GM18498 (cell line): Measurements from ENCODE around the gene AKT3.

Source experiments
- ATAC-seq: cut with Tn5 transposase; IDR thresholded peaks from one replicate; pipeline ENCODE4 v1.9.1; 2021; ENCODE audit warnings: mild to moderate bottlenecking, moderate library complexity; ENCODE audit not compliant: unreplicated experiment

The AKT3 gene

GRCh38 chr1:243525085-243525487 lies 325.0 kb downstream of the AKT3 start:
- ATAC-seq = no peak

GRCh38 chr1:243523766-243524165 lies 326.3 kb downstream of the AKT3 start:
- ATAC-seq = no peak

GRCh38 chr1:243520831-243521230 lies 329.2 kb downstream of the AKT3 start:
- ATAC-seq = no peak

- ATAC-seq = no peak
Observed at GRCh38 chr1:243514927-243515326, 335.1 kb downstream of the AKT3 start.

- no peak for ATAC-seq
Observed at GRCh38 chr1:243513726-243514491, 336.1 kb downstream of the AKT3 start.

DNA sequence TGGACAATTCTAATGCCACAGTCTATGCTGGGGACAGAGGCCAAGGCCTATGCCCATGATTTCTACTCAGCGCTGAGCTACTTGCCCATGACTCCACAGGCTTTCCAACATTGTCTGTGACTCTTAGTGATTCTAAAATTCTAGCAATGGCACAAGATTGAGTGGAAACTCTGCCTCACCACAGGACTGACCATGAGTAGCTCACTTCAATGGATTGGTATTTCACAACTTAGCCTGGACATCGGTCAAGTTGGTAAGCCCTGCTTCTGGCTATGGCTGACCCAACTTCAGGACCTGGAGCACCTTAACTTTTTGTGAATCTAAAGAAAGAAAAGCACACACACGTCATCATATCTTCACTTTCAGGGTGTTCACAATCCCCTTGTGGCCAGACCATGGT lies 339.1 kb downstream of the AKT3 start:
- no peak for ATAC-seq

GRCh38 chr1:243508943-243509342 lies 341.1 kb downstream of the AKT3 start:
- no peak for ATAC-seq

DNA sequence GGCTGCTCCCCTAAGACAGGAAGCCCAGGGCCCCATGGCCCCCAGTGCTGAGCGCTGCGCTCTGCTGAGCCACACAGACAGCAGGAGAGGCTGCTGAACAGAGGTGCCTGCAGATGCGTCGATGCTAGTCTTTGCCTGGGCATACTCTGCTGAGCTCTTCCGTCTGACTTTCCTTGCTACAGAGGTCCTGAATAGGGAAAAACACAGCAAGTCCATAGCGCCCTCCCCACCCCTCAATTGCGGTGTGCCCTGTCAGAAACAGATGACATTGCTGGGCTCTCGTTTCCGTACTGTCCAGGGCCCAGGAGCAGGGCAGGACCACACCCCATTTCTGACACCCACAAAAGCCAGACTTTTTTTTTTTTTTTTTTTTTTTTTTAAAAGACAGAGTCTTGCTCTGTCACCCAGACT lies 341.7 kb downstream of the AKT3 start:
- ATAC-seq = peak; percentile 82

DNA sequence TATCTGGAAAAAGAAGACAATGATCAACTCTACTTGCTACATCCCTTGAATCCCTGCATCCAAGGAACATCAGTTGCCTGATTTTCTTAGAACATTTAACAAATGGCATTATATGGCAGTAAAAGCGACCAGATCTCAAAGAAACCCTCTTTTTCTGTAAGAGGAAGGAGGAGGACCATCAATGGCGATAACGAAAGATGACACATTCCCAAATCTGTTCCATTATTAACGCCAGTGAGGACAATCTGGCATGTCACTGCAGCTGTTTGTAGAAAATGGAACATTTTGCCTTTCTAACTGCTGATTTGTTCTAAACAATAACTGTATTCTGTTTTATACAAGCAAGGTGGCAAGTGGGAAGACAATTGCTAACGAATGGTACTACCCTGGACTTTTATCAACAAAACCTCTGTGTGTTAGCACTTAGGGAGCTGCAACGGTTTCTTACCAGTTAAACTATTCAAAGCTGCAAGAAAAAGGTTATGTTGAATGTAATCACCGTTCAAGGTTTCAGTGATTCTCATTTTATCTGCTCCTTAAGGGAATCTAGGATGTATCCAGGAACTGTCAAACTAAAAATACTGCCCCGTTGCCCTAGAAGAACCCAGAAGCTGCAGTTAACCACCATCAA lies 342.3 kb downstream of the AKT3 start:
- ATAC-seq = peak; percentile 2

DNA sequence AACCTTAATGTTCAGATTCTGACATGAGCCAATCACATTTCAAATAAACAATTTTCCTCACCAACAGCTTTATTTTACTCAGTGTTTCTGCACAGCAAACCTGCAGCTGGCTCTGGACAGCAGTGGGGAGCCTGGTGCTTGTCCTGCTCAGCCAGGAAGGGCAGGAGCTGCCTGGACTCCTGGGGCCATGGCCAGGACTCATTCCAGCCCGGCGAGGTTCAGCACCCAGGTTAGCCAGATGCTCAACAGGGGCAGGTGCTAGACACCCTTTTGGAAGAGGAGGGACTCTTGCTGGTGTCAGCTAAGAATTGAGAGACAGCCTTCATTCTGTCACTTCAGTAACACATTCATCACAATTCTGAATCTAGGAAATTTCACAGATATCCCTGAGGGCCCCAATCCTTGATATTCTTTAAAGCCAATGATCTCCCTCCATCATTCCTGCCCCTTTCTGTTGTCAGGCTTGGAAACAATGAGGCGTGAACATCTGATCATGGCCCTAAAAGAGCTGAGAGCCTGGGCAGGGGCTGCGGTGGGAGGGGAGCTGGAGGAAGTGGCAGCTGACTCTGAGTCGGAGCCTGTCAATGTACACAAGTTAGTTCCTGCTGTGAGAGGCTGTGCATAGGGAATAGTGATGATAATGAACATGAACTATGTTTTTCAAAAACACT lies 342.9 kb downstream of the AKT3 start:
- ATAC-seq = no peak

DNA sequence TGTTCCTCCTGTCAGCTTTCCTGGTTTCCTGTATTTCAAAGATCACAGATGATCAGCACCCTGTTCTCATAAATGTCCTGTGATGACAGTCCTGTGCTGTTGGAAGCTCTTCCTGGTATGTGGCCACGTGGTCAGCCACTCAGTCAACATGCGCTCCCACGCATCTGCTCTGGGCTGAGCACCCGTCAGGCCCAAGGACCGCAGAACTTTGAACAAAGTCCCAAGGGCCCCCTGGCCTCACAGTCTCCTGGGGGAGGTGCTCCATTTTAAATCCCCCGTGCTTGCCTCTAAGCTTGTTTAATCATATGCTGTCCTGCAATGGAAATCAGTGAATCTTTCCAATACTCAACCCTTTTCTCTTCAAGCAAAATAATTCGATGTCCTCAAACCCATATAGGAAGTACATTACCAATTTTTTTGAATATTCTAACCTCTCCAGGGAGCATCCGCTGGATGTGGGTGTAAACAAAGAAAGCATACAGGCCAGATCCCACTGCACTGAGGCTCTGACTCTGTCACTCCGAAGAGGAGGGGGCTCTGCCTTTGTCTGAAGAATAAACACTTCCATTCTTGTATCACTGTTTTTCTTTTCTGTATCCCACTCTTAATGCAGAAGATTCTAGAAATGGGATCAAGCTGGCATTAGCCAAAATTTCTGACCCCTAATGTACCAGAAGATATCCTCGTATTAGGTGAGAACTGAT lies 343.9 kb downstream of the AKT3 start:
- ATAC-seq = peak; percentile 41

GRCh38 chr1:243503155-243503554 lies 346.9 kb downstream of the AKT3 start:
- ATAC-seq = no peak

GRCh38 chr1:243501002-243501401 lies 349.0 kb downstream of the AKT3 start:
- no peak for ATAC-seq

- no peak for ATAC-seq
Observed at GRCh38 chr1:243500512-243500911, 349.5 kb downstream of the AKT3 start.

DNA sequence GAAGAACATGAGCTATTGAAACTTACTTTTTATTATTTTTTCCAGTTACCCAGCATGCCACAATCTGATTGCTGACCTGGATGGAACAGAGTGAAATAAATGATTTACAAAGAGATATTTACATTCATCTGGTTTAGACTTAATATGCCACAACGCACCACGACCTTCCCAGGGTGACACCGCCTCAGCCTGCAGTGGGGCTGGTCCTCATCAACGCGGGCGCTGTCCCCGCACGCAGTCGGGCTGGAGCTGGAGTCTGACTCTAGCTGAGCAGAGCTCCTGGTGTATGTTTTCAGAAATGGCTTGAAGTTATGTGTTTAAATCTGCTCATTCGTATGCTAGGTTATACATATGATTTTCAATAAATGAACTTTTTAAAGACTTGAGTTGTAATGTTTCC lies 350.3 kb downstream of the AKT3 start:
- ATAC-seq = no peak

- ATAC-seq = no peak
Observed at GRCh38 chr1:243499248-243499647, 350.8 kb downstream of the AKT3 start.

DNA sequence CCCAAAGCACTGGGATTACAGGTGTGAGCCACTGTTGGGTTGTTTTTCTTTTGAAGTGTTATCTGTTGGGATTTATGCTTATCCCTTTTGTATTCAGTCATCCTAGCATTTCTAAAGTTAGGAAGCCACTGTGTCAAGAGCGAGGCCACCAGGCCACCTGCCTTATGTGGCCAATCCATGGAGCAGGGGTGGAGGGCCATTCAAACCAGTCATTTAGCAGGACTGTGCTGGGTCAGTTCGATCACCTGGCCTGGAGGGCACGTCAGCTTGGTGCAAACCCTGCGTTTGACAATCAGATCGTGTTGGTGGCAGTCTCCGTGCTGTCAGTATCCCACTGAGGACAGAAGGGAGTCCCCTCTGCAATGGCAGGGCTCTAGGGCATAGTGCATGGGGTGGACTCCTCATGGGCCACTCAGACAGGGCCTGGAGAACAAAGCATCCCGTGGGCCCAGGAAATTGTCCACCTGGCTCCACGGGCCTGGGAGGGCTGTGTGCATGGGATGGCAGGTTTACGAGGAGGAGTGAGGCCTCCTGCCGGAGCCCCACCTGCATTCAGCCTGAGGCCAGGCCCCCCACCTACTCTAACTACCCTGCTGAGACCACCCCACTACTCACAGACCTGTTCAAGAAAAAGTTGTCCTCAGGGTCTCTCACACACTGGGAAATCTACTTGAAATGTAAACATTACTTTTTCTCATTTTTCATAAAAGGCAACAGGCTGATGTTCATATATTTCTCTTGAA lies 351.9 kb downstream of the AKT3 start:
- no peak for ATAC-seq

GRCh38 chr1:243496806-243497205 lies 353.2 kb downstream of the AKT3 start:
- no peak for ATAC-seq

DNA sequence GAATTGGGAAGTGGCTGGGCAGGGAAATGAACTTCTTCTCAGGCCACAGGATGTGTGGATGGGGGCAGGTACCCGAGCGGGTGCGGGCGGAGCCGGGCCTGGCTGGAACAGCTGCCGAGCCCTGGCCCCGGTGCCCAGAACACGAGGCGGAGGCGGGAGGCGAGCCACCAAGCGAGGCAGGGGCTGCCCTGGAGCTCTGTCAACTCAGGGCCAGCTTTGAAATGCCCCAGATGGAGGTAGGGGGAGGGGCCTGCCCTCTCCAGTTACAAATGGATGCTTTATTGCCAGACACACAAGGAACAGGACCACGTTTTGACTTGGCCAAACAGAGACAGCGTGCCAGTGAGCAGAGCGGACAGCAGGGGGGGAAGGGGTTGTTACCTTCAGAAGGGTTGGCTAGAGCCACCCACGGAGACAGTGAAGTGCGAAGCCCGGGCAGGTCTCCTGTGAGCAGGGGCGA lies 353.8 kb downstream of the AKT3 start:
- no peak for ATAC-seq

DNA sequence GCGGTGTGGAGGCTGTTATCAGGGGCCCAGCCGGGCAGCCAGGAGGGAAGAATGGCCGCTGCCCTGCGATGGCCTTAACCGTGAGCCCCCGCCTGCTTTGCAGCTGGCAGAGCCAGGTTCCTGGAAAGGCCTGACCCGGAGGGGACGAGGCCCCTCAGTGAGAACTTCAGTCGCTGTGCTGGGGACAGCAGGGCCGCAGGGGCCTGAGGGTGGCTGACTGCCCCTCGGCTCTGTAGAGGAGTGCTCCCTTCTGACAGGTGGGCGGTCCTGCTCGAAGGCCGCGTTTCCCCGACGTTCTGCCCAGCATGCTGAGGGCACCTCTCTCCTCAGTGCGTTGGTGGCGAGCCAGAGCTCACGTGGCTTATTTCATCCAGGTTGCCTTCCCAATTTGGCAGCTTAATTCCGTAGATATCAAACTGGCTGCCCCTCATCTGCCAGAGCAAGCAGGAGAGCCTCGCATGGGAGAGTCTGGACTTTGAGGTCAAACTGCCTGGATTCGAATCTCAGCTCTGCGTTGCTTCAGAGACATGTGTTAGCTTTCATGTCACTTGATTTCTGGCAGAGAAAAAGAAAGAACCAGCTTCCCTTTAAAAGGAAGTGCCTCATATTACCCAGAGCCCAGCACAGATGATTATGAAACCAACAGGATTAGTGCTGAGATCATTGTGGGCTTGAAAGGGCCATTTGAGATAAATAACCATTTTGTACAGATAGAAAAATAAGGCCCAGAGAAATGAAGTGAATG lies 354.4 kb downstream of the AKT3 start:
- ATAC-seq = no peak
